OCI-LY1 (cell line): Measurements from ENCODE around the gene TCP11L1.

Experiments used
- H2AFZ ChIP-seq: fragments of 200-600 bp; sonication (generic), shearing (Covaris generic); 2 replicates; pipeline ENCODE4 v1.6.0; 2014; ENCODE audit warnings: antibody characterized with exemption, mild to moderate bottlenecking, low read length
- H3F3A ChIP-seq: fragments of 200-600 bp; sonication (generic), shearing (Covaris generic); 2 replicates; pipeline ENCODE4 v1.6.0; 2014; ENCODE audit warnings: mild to moderate bottlenecking, antibody characterized with exemption, low read length, moderate library complexity; ENCODE audit not compliant: insufficient read depth
- H3K27ac ChIP-seq: fragments of 200-600 bp; sonication (generic); 2 replicates; pipeline ENCODE4 v1.5.1; 2014; ENCODE audit warnings: low read length, mixed run types, mild to moderate bottlenecking, low read depth; ENCODE audit not compliant: poor library complexity, severe bottlenecking
- H3K27me3 ChIP-seq: fragments of 200-600 bp; sonication (generic); 2 replicates; pipeline ENCODE4 v1.6.0; 2014; ENCODE audit warnings: antibody characterized with exemption, mild to moderate bottlenecking, low read length, moderate library complexity; ENCODE audit not compliant: insufficient read depth
- H3K36me3 ChIP-seq: fragments of 200-600 bp; sonication (generic); 2 replicates; pipeline ENCODE4 v1.6.1; 2014; ENCODE audit warnings: mild to moderate bottlenecking, antibody characterized with exemption, low read length, moderate library complexity, mixed read lengths; ENCODE audit not compliant: insufficient read depth
- H3K4me1 ChIP-seq: fragments of 200-600 bp; sonication (generic); 2 replicates; pipeline ENCODE4 v1.5.1; 2014; ENCODE audit warnings: mild to moderate bottlenecking, low read length, moderate library complexity; ENCODE audit not compliant: insufficient read depth, severe bottlenecking
- H3K4me2 ChIP-seq: fragments of 200-600 bp; sonication (generic), shearing (Covaris generic); 2 replicates; pipeline ENCODE4 v1.6.1; 2014; ENCODE audit warnings: low read length
- H3K4me3 ChIP-seq: fragments of 200-600 bp; sonication (generic); 2 replicates; pipeline ENCODE4 v1.5.1; 2014; ENCODE audit warnings: low read length, low read depth, mild to moderate bottlenecking, mixed read lengths; ENCODE audit not compliant: poor library complexity, severe bottlenecking
- H3K79me2 ChIP-seq: fragments of 200-600 bp; shearing (Covaris generic); 2 replicates; pipeline ENCODE4 v1.6.1; 2016; ENCODE audit warnings: mixed run types, low read length, mixed read lengths; ENCODE audit not compliant: insufficient read depth
- H3K9ac ChIP-seq: fragments of 200-600 bp; sonication (generic), shearing (Covaris generic); 2 replicates; pipeline ENCODE4 v1.6.1; 2014; ENCODE audit warnings: mild to moderate bottlenecking, low read length, mixed read lengths
- H3K9me2 ChIP-seq: fragments of 200-600 bp; sonication (generic), shearing (Covaris generic); 2 replicates; pipeline ENCODE4 v1.6.1; 2014; ENCODE audit warnings: low read depth, mild to moderate bottlenecking, low read length, mixed read lengths
- H3K9me3 ChIP-seq: fragments of 200-600 bp; shearing (Covaris generic); 2 replicates; pipeline ENCODE4 v1.6.1; 2014; ENCODE audit warnings: low read length, mixed read lengths
- H4K20me1 ChIP-seq: fragments of 200-600 bp; sonication (generic), shearing (Covaris generic); 2 replicates; pipeline ENCODE4 v1.6.0; 2016; ENCODE audit warnings: mild to moderate bottlenecking, low read length; ENCODE audit not compliant: insufficient read depth
- EZH2 ChIP-seq: fragments of 200-600 bp; sonication (generic), shearing (Covaris generic); IDR thresholded peaks from 2 replicates; pipeline ENCODE4 v1.8.0; 2017; ENCODE audit warnings: borderline replicate concordance, mixed run types, mild to moderate bottlenecking, antibody characterized with exemption, low read length, moderate library complexity, mixed read lengths
- TF ChIP-seq, protein P1 (sequence below): fragments of 200-600 bp; sonication (generic), shearing (Covaris generic); IDR thresholded peaks from 2 replicates; pipeline ENCODE4 v1.5.1; 2017; ENCODE audit warnings: mild to moderate bottlenecking, antibody characterized with exemption, low read length, moderate library complexity, mixed read lengths

Gene TCP11L1

DNA sequence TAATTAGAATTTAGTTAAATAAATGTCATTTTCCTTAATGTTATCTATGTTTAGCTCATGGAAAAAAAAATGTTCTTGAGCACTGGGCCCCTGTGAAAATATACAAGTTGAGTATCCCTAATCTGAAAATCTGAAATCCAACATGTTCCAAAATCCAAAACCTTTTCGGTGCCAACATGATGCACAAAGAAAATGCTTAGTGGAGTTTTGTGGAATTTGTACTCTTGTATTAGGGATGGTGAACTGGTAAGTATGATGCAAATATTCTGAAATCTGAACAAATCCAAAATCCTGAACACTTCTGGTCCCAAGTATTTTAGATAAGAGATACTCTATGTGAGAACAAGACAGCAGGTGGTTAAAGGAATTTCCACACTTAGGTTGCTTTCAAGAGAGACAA lies 44.5 kb downstream of the TCP11L1 start:
- H3K9ac ChIP-seq = no peak overlapping the region
- no peak overlapping the region for H2AFZ ChIP-seq
- no peak overlapping the region for H3K4me2 ChIP-seq
- no peaks in the 10 kb centered on the region for H3F3A ChIP-seq
- no peak overlapping the region for H3K4me3 ChIP-seq
- no peaks in the 10 kb centered on the region for H4K20me1 ChIP-seq
- H3K9me3 ChIP-seq = no peaks in the 10 kb centered on the region
- TF ChIP-seq, protein P1, sequence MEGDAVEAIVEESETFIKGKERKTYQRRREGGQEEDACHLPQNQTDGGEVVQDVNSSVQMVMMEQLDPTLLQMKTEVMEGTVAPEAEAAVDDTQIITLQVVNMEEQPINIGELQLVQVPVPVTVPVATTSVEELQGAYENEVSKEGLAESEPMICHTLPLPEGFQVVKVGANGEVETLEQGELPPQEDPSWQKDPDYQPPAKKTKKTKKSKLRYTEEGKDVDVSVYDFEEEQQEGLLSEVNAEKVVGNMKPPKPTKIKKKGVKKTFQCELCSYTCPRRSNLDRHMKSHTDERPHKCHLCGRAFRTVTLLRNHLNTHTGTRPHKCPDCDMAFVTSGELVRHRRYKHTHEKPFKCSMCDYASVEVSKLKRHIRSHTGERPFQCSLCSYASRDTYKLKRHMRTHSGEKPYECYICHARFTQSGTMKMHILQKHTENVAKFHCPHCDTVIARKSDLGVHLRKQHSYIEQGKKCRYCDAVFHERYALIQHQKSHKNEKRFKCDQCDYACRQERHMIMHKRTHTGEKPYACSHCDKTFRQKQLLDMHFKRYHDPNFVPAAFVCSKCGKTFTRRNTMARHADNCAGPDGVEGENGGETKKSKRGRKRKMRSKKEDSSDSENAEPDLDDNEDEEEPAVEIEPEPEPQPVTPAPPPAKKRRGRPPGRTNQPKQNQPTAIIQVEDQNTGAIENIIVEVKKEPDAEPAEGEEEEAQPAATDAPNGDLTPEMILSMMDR = no peak
- TF ChIP-seq EZH2 = no peak
- no peaks in the 10 kb centered on the region for H3K9me2 ChIP-seq
- H3K27me3 ChIP-seq = no peaks in the 10 kb centered on the region
- H3K79me2 ChIP-seq = no peaks in the 10 kb centered on the region
- H3K27ac ChIP-seq = no peak overlapping the region
- H3K36me3 ChIP-seq = peaks cover 79% of the 10 kb centered on the region
- H3K4me1 ChIP-seq = no peaks in the 10 kb centered on the region

DNA sequence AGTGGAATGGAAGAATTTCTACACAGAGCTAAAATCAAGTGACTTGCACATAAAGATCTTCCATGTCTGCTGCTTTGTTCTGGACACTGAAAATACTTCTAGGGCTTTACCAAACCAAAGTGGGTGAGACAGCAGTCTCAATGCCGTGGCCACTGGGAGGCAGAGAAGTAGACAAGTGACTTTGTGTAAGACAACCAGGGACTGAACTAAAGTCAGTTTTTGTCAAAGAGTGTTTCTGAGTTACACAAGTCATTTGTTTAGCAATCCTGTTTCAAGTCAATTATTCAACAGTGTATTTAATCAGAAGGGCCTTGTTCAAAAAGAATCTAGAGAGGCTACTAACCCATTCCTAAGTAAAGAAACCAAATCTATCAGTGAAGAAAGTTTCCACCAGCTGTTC lies 46.6 kb downstream of the TCP11L1 start:
- peaks cover 81% of the 10 kb centered on the region for H3K36me3 ChIP-seq
- no peaks in the 10 kb centered on the region for H3K4me1 ChIP-seq
- no peak overlapping the region for H3K27ac ChIP-seq
- H3K4me3 ChIP-seq = no peak overlapping the region
- no peak overlapping the region for H3K4me2 ChIP-seq
- no peaks in the 10 kb centered on the region for H3K9me2 ChIP-seq
- TF ChIP-seq, protein P1 = no peak
- no peak for TF ChIP-seq EZH2
- no peak overlapping the region for H3K9ac ChIP-seq
- no peaks in the 10 kb centered on the region for H3K27me3 ChIP-seq
- H3F3A ChIP-seq = no peaks in the 10 kb centered on the region
- no peaks in the 10 kb centered on the region for H3K79me2 ChIP-seq
- no peaks in the 10 kb centered on the region for H3K9me3 ChIP-seq
- H2AFZ ChIP-seq = no peak overlapping the region
- no peaks in the 10 kb centered on the region for H4K20me1 ChIP-seq

DNA sequence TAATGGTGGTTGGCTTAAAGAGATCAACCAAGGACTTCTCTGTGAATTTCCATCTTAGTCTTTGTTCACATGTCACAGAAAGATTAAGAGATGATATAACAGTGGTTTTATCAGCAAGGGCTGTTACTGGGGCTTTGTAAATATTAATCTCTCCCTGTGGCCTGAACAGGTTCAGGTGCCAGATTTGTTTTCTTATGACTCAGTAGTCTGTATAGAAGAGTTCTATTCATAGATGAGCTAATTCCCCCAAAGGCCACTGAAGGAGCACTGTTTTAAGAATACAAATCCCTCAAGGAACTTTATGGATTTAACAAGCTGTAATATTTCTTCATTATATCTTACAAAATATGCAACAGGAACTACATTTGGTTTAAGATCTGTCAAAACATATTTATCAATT lies 50.4 kb downstream of the TCP11L1 start:
- H3K27ac ChIP-seq = no peak overlapping the region
- H4K20me1 ChIP-seq = no peaks in the 10 kb centered on the region
- no peaks in the 10 kb centered on the region for H3F3A ChIP-seq
- no peaks in the 10 kb centered on the region for H3K9me2 ChIP-seq
- H3K79me2 ChIP-seq = no peaks in the 10 kb centered on the region
- no peak overlapping the region for H3K4me2 ChIP-seq
- no peak overlapping the region for H2AFZ ChIP-seq
- H3K27me3 ChIP-seq = no peaks in the 10 kb centered on the region
- TF ChIP-seq, protein P1 = no peak
- TF ChIP-seq EZH2 = no peak
- no peaks in the 10 kb centered on the region for H3K4me1 ChIP-seq
- no peak overlapping the region for H3K4me3 ChIP-seq
- no peak overlapping the region for H3K9ac ChIP-seq
- H3K36me3 ChIP-seq = peaks cover 75% of the 10 kb centered on the region
- no peaks in the 10 kb centered on the region for H3K9me3 ChIP-seq
